HG02588 (cell line): ENCODE measurements around the gene NFE2L3.
A peak's percentile ranks its signal among the peaks of the same experiment; 100 is the strongest.
"Not testable (repeated sequence)": the region's sequence is repeated elsewhere in the genome, so short reads cannot be mapped to it uniquely, and the experiment has no call there.

Source experiments
- ATAC-seq: cut with Tn5 transposase; IDR thresholded peaks from one replicate; pipeline ENCODE4 v1.9.1; 2021; ENCODE audit warnings: mild to moderate bottlenecking, moderate library complexity; ENCODE audit not compliant: unreplicated experiment

The NFE2L3 gene

DNA sequence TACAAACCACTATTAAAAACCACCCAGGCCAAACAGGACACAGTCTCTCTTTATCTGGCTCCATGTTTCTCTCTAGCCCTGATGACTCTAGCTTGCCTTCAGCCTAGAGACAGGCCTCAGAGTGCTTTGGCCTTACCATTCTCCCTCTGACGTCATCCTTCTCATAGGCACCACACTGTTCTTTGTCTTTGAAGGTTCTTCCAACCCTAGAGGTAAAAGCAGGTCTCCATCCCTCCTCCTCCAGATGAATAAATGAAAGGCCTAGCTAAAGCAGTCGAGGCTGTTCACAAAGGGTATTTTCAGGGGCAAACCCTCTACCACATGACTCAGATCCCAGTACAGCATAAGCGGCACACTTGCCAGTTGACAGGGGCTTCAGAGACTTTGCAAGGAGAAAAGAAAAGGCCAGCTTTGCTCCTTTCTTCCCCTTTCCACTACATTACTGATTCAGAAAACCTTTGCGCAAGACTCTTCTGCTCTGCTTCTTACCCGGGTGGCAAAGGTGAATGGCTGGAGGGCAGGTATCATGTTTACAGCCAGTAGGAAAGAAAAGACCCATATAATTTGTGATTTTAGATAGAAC lies 14.8 kb downstream of the NFE2L3 start:
- ATAC-seq: peak; percentile 36

DNA sequence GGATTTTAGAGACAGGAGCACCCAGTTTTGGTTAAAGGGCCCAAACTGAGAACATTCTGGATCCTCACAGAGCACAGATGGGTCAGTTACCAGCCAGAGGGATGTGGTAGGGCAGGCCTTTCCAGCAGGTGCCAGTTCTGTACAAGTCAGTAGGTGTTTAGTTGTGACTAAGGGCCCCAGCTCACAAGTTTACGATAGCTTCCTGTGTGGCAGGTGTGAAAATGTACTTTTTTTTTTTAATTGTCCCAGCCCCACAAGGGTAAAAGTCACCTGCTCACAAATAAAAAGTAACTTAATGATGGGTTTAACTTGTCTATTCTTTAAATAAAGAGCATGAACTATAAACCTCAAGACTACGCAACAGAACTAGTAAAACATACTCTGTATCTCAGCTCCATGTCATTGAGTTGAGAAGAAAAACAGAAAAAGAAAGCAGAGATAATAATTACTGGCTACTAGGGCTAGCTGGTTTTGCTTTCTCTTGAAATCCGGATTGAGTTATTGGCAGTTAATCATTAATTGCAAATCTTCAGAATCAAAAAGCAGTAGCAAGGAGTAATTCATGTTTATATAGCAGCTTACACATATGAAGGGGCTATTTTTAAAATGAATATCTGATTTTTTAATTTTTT lies 15.4 kb downstream of the NFE2L3 start:
- peak; percentile 79 for ATAC-seq

DNA sequence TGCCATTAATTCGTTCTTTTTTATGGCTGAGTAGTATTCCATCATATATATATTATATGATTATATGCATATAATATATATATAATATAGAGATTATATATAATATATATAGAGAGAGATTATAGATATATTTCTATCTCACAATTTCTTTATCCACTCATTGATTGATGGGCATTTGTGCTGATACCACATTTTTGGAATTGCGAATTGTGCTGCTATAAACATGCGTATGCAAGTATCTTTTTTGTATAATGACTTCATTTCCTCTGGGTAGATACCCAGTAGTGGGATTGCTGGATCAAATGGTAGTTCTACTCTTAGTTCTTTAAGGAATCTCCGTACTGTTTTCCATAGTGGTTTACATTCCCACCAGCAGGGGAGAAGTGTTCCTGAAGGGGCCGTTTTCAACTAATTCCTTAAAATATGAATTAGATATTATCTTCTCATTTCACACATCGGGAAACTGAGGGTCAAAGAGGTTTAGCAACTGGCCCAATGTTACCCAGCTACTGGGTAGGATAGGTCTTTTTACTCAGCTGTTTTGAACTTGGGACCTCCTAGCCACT lies 16.5 kb downstream of the NFE2L3 start:
- no peak for ATAC-seq

DNA sequence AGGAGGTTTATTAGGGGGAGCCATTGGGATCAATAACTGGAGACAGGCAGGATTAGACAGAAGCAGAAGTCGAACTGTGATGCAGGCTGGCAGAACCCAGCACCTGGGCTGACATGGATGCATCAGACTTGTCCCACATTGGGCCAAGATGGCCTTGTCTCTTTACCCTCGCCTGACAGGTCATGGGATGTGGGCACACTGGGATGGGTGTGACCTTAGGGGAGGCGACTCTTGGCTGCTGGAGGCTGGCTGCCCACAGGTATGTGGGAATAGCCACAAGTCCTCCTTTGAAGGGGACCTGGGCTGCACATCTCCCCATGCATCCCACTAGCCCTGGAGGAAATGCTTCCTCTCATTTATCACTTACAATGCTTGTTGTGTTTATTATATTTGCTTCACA lies 17.3 kb downstream of the NFE2L3 start:
- no peak for ATAC-seq

DNA sequence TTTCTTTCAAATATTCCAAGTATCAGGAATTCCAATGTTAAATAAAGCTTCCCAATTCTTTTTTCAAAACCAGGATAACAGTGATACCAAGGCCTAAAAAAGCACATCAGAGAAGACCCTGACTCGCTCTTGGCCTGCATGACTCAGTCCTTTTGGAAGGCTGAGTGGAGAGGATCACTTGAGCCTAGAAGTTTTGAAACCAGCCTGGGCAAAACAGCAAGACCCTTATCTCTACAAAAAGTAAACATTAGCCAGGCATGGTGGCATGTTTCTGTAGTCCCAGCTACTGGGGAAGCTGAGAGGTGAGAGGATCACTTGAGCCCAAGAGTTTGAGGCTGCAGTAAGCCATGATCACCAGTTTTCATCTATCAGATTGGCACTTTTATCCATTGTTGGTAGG lies 18.7 kb downstream of the NFE2L3 start:
- ATAC-seq: no peak

DNA sequence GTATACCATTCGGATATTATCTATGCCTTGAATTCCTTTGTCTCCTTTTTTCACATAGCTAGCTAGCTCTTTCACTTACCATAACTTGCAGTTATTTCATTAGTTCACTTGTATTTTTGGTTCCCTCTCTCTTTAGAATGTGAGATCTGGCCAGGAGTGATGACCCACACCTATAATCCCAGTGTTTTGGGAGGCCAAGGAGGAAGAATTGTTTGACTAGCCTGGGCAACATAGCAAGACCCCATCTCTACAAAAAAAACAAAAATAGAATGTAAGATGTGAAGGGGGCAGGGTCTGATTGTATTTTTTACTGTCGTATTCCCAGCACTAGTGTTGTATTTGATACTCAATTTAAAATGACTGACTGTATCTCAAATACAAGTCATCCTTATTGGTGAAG lies 19.6 kb downstream of the NFE2L3 start:
- no peak for ATAC-seq

DNA sequence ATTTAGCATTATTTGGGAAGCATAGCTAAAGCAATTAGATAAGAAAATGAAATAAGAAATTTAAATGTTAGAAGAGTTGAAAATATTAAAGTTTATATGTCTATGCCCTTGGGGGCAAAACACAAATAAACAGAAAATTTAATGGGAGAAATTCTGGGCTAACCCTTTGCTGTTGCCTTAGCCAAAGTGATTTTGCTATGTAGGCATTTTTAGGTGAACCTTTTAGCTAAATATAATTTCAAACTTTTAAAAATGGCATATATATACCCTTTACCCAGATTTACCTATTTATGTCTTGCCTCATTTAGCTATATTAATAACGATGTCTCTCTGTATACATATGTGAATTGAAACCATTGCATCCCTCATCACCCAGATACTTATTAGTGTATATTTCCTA lies 20.1 kb downstream of the NFE2L3 start:
- no peak for ATAC-seq

DNA sequence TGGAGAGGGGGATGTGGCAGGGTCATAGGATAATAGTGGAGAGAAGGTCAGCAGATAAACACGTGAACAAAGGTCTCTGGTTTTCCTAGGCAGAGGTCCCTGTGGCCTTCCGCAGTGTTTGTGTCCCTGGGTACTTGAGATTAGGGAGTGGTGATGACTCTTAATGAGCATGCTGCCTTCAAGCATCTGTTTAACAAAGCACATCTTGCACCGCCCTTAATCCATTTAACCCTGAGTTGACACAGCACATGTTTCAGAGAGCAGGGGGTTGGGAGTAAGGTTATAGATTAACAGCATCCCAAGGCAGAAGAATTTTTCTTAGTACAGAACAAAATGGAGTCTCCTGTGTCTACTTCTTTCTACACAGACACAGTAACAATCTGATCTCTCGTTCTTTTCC lies 23.9 kb downstream of the NFE2L3 start:
- ATAC-seq: not testable (repeated sequence)

DNA sequence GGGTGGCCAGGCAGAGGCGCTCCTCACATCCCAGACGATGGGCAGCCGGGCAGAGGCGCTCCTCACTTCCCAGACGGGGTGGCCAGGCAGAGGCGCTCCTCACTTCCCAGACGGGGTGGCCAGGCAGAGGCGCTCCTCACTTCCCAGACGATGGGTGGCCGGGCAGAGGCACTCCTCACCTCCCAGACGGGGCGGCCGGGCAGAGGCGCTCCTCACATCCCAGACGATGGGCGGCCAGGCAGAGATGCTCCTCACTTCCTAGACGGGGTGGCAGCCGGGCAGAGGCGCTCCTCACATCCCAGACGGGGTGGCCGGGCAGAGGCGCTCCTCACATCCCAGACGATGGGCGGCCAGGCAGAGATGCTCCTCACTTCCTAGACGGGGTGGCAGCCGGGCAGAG lies 24.7 kb downstream of the NFE2L3 start:
- not testable (repeated sequence) for ATAC-seq

DNA sequence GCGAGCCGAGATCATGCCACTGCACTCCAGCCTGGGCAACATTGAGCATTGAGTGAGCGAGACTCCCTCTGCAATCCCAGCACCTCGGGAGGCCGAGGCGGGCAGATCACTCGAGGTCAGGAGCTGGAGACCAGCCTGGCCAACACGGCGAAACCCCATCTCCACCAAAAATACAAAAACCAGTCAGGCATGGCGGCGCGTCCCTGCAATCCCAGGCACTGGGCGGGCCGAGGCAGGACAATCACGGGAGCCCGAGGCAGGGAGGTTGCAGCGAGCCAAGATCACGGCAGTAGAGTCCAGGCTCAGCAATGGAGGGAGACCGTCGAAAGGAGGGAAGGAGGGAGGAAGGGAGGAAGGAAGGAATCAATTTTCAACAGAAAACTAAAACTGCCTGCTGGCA lies 25.3 kb downstream of the NFE2L3 start:
- not testable (repeated sequence) for ATAC-seq

DNA sequence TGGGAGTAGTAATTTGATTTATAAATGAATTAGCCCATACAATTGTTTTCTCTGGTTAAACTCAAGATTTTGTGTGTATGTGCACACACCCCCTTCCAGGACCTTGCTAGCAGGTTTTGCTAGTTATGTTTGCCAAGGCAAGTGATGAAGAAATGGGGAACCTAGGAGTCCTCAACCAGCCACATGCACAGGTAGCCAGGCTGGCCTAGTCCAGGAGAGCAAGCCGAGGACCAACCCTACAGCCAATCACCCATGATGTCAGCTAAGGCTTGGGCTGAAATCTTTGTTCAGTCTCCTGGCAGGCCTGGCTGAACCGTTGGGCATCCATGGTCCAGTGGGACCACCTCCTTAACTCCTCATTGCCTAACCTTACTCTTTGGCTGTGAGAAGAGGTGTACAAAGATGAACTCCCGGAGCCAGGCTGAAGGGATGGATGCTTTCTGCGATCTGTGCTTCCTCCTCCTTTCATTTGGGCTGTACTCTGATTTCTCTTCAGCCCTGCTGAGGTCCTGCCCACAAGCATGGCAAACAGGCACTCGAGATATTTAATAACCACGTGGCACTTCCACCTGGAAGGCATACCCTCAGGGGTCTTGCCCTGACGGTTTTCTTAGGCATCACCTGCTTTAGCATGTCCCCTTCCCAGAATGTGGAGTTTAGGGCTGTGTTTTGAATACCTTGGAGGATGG lies 26.4 kb downstream of the NFE2L3 start:
- no peak for ATAC-seq

DNA sequence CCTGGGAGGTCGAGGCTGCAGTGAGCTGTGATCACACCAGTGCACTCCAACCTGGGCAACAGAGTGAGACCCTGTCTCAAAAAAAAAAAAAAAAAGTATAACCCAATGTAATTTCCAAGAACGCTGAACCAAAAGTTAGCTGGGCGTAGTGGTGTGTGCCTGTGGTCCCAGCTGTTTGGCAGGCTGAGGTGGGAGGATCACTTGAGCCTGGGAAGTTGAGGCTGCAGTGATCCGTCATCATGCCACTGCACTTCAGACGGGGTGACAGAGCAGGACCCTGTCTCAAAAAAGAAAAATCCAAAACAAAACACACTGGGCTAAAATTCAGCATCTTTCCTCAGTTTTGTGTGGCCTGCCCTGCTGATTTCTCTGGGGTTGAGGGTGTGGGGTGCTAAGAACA lies 27.4 kb downstream of the NFE2L3 start:
- ATAC-seq: no peak

DNA sequence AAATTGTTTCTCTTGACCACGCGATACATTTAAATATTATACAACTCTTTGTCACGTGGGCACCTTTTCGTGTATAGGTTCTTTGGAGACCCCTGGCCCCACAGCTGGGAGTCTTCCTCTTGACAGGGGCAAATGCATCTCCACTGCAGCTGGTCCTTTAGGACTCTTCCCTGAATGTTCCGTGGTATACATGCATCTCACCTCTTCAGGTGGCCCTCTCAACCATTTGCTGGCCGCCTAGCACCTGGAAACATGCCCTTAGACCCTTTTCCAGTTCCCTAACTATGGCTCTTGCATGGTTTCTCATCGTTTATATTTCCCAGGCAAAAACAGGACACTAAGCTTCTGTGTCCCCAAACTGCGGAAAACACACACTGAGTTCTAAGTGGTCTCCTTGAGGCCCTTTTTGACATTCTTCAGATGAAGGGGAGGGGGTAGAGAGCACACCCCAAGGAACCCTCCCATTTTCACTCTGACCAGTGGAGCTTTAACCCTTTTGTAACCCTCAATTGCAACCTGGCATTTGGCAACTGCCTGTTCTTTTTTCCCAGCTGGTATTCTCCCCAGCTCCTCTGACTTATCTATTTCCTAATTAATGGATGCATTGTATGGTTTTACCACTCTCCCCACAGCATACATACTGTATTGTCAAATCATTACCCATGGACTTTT lies 28.0 kb downstream of the NFE2L3 start:
- ATAC-seq: no peak

DNA sequence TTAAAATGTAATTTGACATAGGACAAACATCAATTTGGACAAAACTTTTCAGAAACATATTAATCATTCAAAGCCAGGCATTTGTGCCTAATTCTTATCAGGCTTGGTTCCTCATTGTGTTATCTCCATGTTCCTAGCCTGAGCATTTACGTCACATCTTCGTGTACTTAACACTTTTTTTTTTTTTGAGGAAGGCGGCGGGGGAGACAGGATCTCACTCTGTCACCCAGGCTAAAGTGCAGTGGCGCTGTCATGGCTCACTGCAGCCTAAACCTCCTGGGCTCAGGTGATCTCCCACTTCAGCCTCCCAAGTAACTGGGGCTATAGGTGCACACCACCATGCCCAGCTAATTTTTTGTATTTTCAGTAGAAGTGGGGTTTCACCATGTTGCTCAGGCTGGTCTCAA lies 28.8 kb downstream of the NFE2L3 start:
- ATAC-seq: no peak

DNA sequence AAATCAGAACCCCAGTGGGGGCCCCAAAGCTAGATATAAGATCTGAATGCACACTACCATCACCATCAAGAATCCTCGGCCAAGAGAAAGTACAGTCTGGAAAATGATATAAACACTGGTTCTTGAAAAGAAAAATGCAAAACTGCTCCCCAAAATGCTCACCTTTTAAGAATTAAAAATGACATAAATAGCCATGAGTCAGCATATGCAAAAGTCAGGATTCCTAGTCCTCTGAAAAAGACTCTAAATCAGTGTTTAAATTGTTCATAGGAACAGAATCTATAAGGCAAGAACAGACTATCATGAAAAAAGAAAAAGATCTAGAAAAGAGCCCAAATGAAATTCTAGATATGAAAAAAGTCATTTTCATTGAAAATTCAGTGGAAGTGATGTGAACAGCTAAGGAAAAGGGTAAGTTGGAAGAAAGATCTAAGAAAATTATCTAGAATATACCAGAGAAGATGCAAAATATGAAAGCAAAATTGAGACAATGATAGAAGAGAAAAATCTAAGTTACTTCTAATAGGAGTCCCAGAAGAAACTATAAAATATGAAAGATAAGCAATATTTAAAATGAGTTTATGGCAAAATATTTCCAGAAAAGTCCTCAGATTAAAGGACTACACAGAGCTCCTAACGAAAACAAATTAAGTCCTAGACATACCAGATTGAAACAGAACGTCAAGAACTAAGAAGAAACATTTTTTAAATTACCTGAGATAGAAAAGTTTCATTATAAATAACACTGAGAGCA lies 29.7 kb downstream of the NFE2L3 start:
- no peak for ATAC-seq

DNA sequence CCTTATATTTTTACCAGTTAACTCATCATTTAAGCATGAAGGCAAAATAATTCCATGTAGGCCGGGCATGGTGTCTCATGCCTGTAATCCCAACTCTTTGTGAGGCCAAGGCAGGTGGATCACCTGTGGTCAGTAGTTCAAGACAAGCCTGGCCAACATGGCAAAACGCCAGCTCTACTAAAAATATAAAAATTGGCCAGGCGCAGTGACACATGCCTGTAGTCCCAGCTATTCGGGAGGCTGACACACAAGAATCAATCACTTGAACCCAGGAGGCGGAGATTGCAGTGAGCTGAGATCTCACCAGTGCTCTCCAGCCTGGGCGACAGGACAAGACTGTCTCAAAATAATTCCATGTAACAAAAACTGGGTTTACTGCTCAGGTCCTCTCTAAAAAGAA lies 30.3 kb downstream of the NFE2L3 start:
- ATAC-seq: no peak

DNA sequence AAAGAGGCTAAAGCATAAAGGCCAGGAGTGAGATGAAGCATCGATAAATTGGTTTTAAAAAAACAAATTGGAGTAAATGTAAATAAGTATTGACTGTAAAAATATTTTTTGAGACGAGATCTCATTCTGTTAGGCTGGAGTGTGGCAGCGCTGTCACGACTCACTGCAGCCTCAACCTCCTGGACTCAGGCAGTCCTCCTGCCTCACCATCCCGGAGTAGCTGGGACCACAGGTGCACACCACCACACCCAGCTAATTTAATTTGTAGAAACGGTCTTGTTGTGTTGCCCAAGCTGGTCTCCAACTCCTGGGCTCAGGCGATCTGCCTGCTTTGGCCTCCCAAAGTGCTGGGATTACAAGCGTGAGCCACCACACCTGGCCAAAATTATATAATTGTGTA lies 30.7 kb downstream of the NFE2L3 start:
- ATAC-seq: no peak

DNA sequence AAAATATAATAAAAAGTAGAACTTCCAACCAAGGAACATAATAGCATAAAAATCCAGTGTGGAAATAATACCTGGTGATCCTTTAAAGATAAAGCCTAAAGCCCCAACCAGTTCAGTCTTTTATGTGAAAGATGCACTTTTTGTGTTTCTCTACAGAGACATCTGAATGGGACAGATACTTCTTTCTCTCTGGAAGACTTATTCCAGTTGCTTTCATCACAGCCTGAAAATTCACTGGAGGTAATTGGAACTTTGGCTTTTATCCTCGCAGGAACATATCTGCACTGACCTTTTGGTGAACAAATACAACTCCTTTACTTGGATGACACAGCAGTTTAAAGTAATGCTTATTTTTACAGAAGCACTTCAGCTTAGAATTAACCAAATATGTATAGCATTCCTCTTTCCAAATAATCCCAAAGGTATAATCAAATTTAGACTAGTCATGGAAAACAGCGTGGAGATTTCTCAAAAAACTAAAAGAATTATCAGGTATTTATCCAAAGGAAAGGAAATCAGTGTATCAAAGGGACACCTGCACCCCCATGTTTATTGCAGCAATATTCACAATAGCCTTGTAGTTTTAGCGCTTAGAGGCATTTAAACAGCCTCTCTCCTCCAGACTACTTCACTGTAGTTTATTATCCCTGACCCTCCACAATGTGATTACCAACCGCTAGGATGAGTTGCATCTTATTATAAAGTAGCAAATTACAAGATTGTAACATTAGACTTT lies 31.7 kb downstream of the NFE2L3 start:
- no peak for ATAC-seq

DNA sequence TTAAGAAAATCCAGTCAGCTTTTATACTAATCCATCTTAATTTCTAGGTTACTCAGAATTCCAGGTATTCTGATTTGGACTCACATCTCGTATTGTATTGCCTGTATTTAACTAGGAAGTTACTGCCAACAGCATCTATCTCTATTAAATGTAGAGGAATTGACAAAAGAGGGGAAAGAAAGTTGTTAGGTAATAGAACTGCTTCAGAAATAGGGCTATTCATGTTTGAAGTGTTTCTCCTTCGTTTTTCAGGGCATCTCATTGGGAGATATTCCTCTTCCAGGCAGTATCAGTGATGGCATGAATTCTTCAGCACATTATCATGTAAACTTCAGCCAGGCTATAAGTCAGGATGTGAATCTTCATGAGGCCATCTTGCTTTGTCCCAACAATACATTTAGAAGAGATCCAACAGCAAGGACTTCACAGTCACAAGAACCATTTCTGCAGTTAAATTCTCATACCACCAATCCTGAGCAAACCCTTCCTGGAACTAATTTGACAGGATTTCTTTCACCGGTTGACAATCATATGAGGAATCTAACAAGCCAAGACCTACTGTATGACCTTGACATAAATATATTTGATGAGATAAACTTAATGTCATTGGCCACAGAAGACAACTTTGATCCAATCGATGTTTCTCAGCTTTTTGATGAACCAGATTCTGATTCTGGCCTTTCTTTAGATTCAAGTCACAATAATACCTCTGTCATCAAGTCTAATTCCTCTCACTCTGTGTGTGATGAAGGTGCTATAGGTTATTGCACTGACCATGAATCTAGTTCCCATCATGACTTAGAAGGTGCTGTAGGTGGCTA lies 32.5 kb downstream of the NFE2L3 start:
- ATAC-seq: not testable (repeated sequence)
